NCI-H748 (cell line): ENCODE results near the gene IZUMO1R.
"Not testable (repeated sequence)": the region's sequence is repeated elsewhere in the genome, so short reads cannot be mapped to it uniquely, and the experiment has no call there.

Experiments used
- DNase-seq: peaks from one replicate; lab custom pipeline; 2025; ENCODE audit not compliant: unreplicated experiment; lab: John Stamatoyannopoulos, UW

Gene IZUMO1R

GRCh38 chr11:94325681-94326080 lies 21.3 kb downstream of the IZUMO1R start:
- DNase-seq: peak; percentile 42

- DNase-seq: no peak
Measured at GRCh38 chr11:94326947-94327346, 22.6 kb downstream of the IZUMO1R start.

GRCh38 chr11:94328587-94329080 lies 24.3 kb downstream of the IZUMO1R start:
- no peak for DNase-seq

- no peak for DNase-seq
Measured at GRCh38 chr11:94329501-94329900, 25.1 kb downstream of the IZUMO1R start.

DNA sequence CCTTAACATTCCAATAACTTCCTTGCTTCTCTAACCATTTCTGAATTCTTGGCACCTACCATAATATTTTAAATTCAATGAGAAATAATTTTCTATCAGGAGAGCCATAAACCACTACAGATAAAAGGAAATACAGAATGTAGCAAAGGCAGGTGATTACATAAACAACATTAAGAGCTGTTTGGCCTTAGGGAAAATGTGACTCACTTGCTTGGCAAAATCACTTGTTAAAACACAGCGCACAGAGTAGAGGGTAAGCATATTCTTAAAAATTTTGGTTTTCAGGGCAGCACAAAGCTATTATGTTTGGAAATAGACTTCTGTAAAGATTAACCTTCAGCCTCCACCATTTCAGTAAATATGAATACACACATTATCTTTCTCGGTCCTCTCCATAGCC lies 26.4 kb downstream of the IZUMO1R start:
- DNase-seq: no peak

DNA sequence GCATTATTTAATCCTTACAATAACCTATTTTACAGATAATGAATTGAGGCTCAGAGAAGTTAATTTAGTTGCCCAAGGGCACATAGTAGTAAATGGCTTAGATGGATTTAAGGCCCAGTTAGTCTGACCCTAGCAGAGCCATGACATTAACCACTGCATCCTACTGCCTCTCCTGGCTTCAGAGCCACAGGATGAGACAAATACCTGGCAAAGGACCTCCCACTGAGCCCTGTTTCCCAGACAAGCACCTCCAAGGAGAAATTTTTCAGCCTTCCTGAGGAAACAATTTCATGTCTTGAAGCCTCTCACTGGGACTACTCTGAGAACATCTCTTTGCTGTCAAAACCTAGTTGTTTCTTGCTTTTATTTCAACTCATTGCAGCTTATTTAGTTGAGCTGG lies 28.4 kb downstream of the IZUMO1R start:
- no peak for DNase-seq

- DNase-seq: no peak
Measured at GRCh38 chr11:94336033-94336432, 31.7 kb downstream of the IZUMO1R start.

DNA sequence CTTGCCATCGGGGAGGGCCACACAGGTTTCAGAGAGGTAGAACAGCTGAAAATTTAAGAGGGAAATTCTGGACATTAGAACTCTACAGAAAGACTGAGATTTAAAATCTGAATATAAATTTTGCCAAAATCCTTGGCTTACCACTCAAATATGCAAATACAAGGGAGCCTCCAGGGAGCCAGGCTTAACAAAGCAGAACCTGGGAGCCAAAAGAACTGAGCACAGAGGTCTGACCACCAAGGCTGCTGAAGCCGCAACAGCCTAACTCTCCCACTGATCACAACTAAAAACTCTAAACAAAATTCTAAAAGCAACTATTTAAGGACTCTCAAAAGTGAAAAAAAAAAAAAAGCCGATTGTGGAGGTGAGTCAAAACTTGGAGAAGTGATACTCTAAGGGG lies 34.3 kb downstream of the IZUMO1R start:
- DNase-seq: no peak

GRCh38 chr11:94342250-94342649 lies 37.9 kb downstream of the IZUMO1R start:
- no peak for DNase-seq

GRCh38 chr11:94343495-94343894 lies 39.1 kb downstream of the IZUMO1R start:
- no peak for DNase-seq

- not testable (repeated sequence) for DNase-seq
Measured at GRCh38 chr11:94346311-94346710, 41.9 kb downstream of the IZUMO1R start.

- DNase-seq: not testable (repeated sequence)
Measured at GRCh38 chr11:94350850-94351563, 46.6 kb downstream of the IZUMO1R start.
